Peyer's patch (tissue), 4 donors: ENCODE data around the gene GPX1.

Source experiments
- POLR2A ChIP-seq, 2 donors: fragments of 450-650 bp; IDR thresholded peaks; one replicate each; pipeline ENCODE4 v1.5.1; 2017; ENCODE audit warnings: antibody characterized with exemption in 2 of 2, mild to moderate bottlenecking in 2 of 2, moderate library complexity in 2 of 2
- TF ChIP-seq, protein P1 (sequence below), 6 experiments: fragments of 450-650 bp in 4 of 6; fragments of 200-600 bp in 2 of 6; sonication (generic) in 1 of 6; IDR thresholded peaks; one replicate each; pipeline ENCODE4 v1.5.1; 2017 to 2019; ENCODE audit warnings: antibody characterized with exemption in 6 of 6, mild to moderate bottlenecking in 3 of 6, moderate library complexity in 1 of 6

DNA sequence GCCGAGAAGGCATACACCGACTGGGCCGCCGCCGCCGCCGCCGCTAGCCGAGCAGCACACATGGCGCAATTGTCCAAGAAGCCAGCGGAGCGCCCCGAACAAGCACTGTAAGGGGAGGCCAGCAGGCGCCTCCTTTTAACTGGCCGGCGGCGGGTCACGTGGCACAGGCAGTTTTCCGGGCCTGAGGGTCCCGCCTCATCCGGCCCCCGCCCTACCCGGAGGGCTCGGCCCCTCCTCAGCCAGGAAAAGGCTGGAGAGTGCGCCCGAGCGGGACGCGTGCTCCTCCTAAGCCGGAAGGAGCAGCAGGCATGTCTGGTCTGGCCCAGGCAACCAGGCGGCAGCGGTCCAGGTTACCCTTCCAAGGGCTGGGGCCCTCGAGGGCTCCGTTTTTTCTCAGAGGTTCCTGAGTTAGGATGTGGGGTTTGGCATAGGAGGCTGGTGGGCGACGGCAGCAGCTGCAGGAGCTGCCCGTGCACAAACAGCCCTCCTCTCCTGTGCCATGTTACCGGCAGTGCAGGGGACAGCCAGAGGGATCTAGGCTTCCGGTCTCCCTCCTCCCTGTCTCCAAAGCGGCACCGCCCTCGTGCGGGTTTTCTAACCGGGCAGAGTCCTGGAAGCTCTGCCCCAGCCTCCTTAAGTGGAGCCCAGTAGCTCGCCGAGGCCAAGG lies at the start of gene GPX1:
- TF ChIP-seq, protein P1, sequence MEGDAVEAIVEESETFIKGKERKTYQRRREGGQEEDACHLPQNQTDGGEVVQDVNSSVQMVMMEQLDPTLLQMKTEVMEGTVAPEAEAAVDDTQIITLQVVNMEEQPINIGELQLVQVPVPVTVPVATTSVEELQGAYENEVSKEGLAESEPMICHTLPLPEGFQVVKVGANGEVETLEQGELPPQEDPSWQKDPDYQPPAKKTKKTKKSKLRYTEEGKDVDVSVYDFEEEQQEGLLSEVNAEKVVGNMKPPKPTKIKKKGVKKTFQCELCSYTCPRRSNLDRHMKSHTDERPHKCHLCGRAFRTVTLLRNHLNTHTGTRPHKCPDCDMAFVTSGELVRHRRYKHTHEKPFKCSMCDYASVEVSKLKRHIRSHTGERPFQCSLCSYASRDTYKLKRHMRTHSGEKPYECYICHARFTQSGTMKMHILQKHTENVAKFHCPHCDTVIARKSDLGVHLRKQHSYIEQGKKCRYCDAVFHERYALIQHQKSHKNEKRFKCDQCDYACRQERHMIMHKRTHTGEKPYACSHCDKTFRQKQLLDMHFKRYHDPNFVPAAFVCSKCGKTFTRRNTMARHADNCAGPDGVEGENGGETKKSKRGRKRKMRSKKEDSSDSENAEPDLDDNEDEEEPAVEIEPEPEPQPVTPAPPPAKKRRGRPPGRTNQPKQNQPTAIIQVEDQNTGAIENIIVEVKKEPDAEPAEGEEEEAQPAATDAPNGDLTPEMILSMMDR (IDR thresholded peaks at IDR 0.05): peak in 1 of 6 experiments; percentile 14
- peak; percentile 86 to 96 for TF ChIP-seq POLR2A (IDR thresholded peaks at IDR 0.05)
